ENCODE data around the gene SHANK1.
A peak's percentile ranks its signal among the peaks of the same experiment; 100 is the strongest.
"Not testable (repeated sequence)": the region's sequence is repeated elsewhere in the genome, so short reads cannot be mapped to it uniquely, and the experiment has no call there.

Gene SHANK1

GRCh38 chr19:50719566-50719965, at the start of gene SHANK1:
Gene SHANK1 (minus strand): TSS chr19:50719802. CDS start chr19:50716919, 2,883 bp downstream.
- no peak for DNase-seq

DNA sequence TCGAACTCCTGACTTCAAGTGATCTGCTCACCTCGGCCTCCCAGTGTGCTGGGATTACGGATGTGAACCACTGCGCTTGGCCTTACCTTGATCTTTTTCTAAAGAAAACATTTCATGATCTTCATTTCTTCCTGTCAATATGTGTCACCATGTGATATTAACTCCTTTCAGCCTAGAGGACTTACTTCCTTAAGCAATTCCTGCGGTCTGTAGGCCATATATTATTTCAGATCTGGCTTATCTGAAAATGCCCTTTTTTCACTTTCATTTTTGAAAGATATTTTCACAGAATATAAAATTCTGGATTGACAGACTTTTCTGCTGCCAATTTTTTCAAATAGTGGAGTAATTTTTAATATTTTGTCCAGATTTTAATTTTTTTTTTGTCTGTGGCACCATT, 48.7 kb upstream of the SHANK1 start:
- DNase-seq, result no peak

DNA sequence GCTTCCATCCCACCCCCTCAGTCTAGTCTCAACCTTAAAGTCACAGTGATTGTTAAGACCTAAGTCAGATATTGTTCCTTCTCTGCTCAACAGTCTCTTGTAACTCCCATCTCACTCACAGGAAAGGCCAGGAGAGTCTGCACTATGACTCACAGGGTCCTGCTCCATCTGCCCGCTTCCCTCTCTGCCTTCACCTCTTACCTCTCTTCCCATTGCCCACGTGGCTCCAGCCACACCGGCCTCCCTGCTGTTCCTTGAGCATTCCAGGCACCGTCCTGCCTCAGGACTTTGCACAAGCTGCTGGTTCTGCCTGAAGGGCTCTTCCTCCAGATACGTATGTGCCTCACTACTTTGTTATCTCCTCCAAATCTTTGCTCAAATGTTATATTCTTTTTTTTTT, 47.7 kb upstream of the SHANK1 start:
- DNase-seq, result not testable (repeated sequence)

- DNase-seq, result not testable (repeated sequence)
Observed at GRCh38 chr19:50766746-50767145, 47.1 kb upstream of the SHANK1 start.

GRCh38 chr19:50764409-50764808, 44.8 kb upstream of the SHANK1 start:
- DNase-seq, result no peak

DNA sequence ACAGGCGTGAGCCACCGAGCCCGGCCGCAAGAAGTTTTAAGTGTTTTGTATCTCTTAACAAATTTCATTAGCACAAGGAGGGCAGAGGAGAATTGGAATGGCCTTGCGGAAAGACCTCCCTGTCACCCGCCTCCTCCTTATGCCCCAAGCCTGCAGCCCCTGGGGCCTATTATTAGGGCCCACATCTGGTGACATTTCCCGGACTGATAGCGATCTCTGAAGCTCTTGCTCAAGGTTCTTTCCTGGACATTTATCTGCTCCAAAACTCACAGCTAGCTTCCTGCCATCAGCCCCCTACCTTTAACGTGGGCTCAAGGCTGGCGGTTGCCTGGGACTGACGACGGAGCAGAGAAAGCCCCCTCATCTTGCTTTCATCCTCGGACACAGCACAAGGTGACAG, 43.9 kb upstream of the SHANK1 start:
- not testable (repeated sequence) for DNase-seq

DNA sequence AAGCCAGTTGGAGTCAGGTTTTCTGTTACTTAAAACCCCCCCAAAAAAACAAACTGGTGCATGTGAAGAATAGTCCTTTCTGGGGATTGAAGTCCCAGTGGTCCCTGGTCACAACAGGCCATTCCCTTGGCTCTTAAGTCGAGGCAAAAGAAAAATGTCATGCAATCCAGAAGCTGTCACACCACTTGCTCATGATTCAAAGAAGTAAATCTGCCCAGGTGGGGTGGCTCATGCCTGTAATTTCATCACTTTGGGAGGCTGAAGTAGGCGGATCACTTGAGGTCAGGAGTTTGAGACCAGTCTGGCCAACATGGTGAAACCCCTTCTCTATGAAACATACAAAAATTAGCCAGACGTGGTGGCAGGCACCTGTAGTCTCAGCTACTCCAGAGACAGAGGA, 41.9 kb upstream of the SHANK1 start:
- DNase-seq, result not testable (repeated sequence)

DNA sequence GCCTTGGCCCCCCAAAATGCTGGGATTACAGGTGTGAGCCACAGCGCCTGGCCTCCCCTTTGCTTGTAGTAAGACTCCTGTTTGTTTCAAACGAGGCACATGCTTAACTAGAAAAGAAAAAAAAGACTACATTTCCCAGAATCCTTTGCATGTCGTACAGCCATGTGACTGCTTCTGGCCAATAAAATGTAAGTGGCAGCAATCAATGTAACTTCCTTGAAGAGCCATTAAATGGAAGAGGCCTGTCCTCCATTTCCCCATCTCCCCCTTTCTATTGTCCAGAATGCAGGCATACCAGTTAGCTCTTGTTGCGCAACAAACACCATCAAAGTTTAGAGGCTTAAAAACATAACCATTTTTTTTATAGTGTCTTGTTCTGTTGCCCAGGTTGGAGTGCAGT, 40.3 kb upstream of the SHANK1 start:
- DNase-seq, result no peak

DNA sequence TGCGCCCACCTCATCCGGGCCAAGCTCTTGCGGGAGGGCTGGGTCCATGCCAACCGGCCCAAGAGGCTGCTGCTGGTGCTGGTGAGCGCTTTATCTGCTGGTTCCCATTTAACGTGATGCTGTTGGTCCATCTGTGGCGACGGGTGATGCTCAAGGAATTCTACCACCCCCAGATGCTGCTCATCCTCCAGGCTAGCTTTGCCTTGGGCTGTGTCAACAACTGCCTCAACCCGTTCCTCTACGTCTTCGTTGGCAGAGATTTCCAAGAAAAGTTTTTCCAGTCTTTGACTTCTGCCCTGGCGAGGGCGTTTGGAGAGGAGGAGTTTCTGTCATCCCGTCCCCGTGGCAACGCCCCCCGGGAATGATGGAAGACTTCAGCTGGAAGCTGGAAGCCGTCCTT, 39.5 kb upstream of the SHANK1 start:
- not testable (repeated sequence) for DNase-seq

DNA sequence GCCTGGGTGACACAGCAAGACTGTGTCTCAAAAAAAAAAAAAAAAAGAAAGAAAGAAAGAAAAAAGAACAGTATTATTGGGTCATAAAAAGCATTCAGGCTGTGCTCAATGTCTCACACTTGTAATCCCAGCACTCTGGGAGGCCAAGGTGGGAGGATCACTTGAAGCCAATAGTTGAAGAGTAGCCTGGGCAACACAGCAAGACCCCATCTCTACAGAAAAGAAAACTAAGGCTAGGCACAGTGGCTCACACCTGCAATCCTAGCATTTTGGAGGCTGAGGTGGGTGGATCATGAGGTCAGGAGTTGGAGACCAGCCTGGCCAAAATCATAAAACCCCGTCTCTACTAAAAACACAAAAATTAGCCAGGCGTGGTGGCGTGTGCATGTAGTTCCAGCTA, 38.0 kb upstream of the SHANK1 start:
- DNase-seq, result not testable (repeated sequence)

- not testable (repeated sequence) for DNase-seq
Observed at GRCh38 chr19:50756244-50756643, 36.6 kb upstream of the SHANK1 start.

- DNase-seq, result no peak
Observed at GRCh38 chr19:50753879-50754278, 34.3 kb upstream of the SHANK1 start.

- DNase-seq, result no peak
Observed at GRCh38 chr19:50750010-50750409, 30.4 kb upstream of the SHANK1 start.

DNA sequence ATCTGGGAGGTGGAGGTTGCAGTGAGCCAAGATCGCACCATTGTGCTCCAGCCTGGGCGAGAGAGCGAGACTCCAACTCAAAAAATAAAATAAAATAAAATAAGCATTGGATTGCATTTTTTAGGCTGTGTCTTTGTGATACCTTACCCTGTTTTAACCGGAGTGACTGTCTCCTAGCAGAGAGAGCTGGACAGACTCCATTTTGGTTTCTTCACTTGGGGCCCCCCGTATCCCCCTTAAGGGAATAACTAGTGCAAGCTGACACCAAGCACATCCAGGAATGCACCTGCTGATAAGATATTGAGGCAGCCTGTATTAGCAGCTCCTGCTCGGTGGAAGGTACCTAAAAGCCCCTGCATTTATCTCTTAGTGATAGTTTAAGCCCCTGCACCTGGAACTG, 29.9 kb upstream of the SHANK1 start:
- DNase-seq, result no peak

- not testable (repeated sequence) for DNase-seq
Observed at GRCh38 chr19:50747141-50747540, 27.5 kb upstream of the SHANK1 start.

DNA sequence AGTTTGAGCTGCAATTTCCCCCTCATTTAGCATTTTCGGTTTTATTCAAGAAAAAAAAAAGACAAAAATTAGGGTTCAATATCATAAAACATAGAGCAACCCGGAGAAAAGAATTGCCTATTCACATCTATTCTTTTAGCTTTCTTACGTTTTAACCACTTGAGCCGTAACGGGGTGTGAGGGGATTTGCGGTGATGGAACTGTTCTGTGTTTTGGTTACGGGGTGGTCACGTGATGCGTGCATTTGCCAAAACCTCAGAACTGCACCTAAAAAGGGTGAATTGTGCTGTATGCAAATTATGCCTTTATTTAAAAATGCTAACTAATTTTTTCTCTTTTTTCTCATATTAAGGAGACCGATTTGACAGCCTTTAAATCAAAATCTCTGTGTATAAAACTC, 25.6 kb upstream of the SHANK1 start:
- no peak for DNase-seq

DNA sequence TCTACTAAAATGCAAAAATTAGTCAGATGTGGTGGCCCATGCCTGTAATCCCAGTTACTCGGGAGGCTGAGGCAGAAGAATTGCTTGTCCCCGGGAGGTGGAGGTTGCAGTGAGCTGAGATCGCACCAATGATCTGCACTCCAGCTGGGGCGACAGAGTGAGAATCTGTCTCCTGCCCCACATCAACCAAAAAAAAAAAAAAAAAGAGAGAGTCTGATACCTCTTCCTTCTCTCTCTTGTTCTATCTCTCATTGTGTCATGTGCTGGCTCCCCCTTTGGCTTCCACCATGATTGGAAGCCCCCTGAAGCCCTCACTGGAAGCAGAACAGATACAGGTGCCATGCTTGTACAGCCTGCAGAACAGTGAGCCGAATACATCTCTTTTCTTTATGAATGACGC, 23.9 kb upstream of the SHANK1 start:
- no peak for DNase-seq

- no peak for DNase-seq
Observed at GRCh38 chr19:50741179-50741933, 21.8 kb upstream of the SHANK1 start.

GRCh38 chr19:50739914-50740426, 20.4 kb upstream of the SHANK1 start:
- no peak for DNase-seq

GRCh38 chr19:50739132-50739913, 19.7 kb upstream of the SHANK1 start:
- DNase-seq, result no peak

DNA sequence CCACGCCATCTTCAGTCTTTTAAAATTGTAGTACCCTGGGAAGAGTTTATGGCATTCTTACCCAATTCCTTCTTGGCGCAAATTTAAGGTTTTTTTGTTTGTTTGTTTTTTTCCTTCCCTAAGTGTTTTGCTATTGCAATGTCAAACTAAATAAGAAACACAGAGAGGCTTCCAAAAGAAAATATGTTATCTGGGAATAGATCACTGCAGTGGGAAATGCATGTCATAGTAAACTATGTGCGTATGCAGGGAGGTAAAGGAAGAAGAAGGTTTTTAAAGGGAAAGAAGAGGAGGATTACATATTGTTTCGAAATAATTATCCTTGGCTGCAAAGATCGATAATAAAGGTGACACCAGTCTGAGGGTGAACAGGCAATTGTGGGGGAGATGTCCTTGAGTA, 16.7 kb upstream of the SHANK1 start:
- no peak for DNase-seq

DNA sequence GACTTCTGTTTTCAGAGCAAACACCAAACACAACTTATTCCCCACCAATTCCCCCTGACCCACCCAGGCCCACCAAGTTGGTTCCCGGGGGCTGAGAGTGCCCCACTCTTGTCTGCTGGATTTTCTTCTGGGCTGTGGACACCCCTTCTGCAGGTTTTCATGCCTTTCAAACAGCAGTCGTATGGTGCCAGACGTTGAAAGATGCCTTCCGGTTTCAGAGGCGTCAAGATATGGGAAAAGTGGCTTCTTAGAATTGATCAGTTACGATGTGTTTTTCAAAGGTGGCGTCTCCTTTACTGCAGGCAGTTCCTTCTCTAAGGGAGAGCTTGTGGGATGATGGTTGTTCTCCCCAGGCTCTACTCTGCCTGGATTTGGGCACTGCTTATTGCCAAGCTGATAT, 16.3 kb upstream of the SHANK1 start:
- no peak for DNase-seq

DNA sequence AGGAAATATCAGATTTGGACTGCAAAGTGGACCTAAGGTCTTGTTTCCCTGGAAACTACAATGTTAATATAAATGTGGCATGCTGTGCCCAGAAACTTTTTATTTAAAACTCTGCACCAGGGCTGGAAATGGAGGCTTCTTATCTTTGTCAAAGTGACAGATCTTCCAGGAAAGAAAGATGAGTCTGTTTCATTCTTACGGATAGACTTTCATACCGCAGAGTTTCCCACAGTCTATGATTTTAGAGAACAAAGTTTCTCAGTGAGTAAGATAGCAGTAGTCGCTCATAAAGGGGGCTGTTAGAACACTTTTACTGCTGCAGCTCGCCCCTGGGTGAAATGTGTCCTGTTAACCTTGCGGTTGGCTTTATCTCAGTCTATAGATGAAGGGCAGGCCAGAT, 10.3 kb upstream of the SHANK1 start:
- no peak for DNase-seq

DNA sequence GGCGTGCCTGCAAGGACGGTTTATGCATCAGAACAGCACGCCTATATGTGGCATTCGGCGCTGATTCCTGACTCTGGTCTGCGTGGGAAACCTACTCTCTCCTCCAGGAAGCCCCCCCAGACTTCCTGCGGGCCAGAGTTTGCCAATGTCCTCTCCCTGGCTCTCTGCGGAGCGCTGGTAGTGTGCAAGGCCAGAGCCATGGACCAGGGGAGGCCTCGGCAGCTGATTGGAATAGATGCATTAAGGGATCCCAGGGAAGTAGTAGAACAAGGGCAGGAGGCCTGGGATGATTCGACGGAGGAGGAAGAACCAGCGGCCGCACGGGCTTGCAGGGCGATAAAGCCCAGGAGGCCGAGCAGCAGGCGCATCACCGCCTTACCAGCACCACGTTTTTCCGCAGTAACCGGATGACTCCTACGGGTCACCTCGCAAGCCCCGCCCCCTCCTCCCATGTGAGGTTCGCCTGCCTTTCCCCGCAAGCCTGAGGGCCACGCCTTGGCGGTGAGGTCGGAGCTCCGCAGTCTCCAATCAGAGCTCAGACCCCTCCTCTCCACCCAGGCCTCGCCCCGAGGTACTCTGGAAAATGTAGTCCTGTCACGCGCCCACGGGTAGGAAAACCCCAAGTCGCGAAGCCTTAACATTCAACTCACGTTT, 8.6 kb upstream of the SHANK1 start:
- peak; percentile 89 for DNase-seq
